Stimulated activated CD4-positive, alpha-beta T cell treated with anti-CD3 and anti-CD28 coated beads, Interleukin-2, amount 100 ng/mL, for 4 hours (primary cell): ENCODE measurements around the gene EPB41L1.

Source experiments
- DNase-seq: peaks from one replicate; pipeline ENCODE4 v3.0.0-alpha.2; 2020; ENCODE audit warnings: low read depth

The EPB41L1 gene

DNA sequence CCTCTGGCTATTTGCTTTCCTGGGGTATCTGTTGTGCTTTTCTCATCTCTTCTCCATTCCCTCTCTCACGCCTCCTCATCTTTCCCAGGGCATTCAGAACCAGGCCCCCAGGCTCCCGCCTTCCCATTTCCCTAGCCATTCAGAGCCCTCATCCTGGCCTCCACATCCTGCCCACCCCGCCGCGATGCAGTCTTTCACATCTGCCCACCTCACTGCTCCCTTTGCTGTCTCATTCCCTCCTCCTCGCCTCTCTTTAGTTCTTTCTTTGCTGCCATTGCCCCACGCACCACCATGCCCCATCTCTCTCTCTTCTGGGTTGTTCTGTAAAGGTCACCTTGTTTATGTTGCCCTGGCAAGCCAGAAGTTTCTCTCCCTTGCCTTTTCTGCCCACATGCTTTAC, 71.1 kb downstream of the EPB41L1 start:
- no peak for DNase-seq

DNA sequence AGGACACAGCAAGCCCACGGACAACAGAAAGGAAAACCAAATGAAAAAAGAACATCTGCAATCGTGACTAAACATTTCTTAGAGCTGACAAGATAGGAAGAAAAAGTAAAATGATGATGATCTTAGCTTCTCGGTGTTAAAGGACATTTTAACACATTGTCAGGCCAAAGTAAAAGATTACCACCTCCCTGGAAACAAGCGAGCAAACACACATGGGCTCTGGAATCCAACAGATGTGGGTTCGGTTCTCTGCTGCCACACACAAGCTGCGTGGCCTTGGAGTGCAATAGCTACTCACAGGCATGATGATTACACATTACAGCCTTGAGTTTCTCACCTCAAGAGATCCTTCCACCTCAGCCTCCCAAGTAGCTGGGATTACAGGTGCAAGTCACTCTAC, 74.2 kb downstream of the EPB41L1 start:
- no peak for DNase-seq

DNA sequence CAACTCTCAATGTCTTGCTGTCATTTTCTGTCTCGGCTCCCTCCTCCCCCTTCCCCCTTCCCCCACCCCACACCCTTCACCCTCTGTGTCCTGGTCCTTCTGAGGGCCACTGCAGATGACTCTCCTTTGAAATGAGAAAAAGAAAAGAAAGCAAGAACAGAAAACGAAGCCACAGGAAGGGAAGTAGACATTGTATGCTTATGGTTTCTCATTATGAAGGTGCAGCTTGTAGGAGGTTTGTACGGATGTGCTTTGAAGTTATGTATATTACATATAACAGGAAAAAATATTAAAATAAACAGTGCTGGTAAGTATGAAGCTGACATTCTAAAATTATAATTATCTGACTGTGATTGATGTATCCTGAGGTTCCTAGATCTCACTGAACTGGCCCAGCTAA, 75.5 kb downstream of the EPB41L1 start:
- no peak for DNase-seq

DNA sequence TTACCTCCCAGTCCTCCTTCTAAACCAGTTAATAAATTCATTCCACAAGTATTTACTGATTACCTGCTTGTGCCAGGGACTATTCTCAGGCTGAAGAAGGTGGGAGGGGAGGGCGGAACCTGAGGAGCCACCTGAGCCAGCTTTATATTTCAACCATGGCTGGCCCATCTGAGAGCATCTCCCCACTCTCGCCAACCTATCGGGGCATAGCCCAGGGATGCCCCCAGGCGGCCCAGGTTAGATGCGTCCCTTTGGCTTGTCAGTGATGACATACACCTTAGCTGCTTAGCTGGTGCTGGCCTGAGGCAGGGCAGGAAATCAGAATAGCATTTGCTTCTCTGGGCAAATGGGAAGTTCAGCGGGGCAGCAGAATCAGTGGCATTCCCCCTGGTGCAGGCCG, 76.8 kb downstream of the EPB41L1 start:
- DNase-seq, result no peak

DNA sequence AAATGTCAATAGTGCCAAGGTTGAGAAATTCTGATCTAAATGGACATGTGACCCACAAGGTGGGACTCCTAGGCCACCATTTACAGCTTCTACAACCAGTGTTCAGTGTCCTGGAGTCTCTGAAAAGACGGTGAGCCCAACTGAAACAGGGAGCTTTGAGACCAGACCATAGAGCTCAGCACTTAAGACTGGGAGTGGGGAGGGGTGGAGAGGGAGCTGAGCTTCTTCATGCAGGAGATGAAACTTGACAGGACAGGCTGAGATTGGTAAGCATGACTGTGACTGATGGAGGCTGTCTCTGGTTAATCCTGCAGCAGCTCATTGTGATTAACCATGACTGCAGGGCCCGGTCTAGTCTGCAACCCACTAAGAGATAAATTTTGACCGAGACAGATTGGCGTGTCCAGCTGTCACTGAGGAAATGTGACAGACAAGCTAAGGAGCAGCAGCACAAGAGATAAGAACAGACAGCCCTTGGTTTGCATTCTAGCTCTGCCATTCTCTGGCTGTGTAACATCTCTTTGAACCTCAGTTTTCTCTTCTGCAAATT, 80.3 kb downstream of the EPB41L1 start:
- no peak for DNase-seq

DNA sequence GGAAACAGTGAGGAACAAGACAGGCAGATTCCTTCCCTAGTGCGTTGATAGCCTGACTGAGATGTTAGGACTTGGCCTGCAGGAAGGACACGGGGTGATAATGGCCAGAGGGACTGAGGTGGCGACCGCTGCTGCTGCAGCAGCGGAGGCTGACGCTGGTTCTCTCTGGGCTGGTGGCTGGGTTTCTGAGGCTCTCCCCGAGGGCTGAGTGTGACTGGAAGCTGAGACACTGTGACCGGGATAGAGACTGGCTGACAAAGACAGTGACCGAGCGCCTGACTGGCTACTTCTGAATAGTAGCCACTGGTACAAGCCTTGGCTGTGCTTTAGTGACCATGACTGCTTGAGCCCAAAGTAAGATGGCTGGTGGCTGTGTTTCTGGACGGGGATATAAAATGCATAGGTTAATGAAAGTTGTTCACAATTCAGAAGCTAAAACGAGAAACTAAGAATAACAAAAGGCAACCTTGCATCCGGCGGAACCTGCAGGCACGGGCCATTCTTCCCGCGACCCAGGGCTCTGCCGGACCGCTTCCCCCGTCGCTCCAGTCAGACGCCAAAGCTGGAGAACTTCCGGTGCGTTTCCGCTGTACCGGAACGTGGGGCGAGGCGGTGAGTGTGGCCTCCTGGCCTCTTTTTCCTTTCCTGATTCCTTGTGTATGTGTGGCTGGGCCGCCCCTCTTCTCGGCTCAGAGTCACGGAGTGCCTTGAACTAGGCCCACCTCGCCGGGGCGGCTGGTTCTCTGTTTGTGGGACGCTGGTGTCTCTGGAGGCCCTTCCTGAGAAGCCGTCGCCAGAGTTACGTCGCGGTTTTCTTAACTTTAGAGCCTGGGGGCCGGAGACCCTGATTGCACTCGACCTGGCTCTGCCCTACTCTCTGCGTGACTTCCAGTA, 81.6 kb downstream of the EPB41L1 start, which contains the start of gene AAR2:
Gene AAR2, plus strand, starts transcription at position 587 of the 894 bp plus-strand sequence. CDS start 3,391 bp downstream, outside the sequence.
- DNase-seq, result peak; percentile 62

DNA sequence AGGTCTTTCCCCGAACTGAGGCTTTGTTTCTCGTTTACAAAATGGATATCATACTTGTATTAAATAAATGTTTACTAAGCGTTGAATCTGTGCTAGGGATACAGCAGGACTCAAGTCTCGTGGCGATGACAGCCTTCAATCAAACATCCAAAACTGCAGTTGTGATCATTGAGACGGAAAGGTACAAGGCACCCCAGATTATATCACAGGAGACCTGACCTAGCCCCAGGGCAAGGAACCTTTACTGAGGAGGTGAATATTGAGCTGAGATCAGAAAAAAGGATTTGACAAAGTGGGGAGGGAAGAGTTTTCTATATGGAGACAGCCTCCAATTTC, 82.2 kb downstream of the EPB41L1 start:
- DNase-seq, result no peak

DNA sequence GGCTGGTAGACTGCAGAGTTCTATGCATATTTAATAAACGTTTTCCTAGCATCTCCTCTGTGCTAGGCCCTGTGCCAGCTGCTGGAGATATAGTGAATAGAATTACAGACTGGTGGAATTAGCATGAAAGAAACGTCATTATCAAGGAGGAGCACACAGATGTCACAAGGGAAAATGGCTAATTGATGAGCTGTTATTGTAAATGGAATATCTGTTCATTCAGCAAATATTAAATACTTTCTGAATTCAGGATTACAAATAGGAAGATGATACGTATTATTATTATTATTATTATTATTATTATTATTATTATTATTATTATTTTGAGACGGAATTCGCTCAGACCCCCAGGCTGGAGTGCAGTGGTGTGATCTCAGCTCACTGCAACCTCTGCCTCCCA, 82.9 kb downstream of the EPB41L1 start:
- no peak for DNase-seq

DNA sequence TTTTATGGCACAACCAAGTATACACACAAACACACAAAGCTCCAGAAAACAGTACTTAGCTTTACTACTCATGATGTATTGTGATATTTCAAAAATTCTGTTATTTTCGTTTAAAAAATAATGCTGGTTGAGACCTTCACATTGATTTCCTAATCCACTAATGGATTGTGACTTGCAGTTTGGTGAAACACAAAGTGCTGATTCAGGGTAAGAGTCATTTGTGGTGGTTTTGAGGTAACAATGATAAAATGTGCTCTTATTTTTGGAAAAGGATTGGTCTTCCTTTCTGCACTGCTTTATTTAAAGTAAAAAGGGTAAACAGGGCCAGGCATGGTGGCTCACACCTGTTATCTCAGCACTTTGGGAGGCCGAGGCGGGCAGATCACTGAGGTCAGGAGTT, 83.6 kb downstream of the EPB41L1 start:
- DNase-seq, result no peak

DNA sequence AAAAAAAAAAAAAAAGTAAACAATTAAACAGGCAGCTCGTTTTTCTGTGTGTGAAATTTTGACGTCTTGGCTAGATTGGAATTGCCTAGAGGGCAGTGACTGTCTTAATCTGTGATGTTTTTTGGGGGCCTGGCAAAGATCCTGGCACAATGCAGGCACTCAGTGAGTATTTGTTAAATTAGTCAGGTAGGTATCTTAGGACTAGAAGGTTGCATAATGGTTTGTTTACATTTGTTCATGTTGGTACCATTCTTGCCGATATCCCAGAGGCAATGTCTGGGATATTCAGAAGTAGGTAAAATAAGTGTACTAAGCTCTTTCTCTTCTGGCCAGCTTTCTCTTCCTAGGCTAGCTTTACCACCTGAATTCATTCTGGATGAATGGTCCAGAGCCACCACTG, 84.2 kb downstream of the EPB41L1 start:
- DNase-seq, result no peak

DNA sequence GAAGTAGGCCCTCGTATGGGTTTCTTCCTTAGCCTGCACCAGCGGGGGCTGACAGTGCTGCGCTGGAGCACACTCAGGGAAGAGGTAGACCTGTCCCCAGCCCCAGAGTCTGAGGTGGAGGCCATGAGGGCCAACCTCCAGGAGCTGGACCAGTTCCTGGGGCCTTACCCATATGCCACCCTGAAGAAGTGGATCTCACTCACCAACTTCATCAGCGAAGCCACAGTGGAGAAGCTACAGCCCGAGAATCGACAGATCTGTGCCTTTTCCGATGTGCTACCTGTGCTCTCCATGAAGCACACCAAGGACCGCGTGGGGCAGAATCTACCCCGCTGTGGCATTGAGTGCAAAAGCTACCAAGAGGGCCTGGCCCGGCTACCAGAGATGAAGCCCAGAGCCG, 85.5 kb downstream of the EPB41L1 start:
- DNase-seq, result no peak

DNA sequence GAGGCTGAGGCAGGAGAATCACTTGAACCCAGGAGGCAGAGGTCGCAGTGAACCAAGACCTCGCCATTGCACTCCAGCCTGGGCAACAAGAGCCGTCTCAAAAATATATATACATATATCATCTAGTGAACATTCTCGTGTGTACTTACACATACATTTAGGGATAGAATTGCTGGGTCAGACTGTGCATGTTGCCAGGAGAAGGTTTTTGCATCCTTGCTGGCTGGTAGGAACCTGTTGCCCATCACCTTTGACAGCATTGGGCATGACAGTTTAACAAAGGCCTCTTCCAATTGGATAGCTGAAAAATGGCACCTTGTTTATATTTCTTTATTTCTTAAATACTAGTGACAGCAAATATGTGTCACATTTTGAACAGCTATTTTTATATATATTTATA, 87.1 kb downstream of the EPB41L1 start:
- no peak for DNase-seq

DNA sequence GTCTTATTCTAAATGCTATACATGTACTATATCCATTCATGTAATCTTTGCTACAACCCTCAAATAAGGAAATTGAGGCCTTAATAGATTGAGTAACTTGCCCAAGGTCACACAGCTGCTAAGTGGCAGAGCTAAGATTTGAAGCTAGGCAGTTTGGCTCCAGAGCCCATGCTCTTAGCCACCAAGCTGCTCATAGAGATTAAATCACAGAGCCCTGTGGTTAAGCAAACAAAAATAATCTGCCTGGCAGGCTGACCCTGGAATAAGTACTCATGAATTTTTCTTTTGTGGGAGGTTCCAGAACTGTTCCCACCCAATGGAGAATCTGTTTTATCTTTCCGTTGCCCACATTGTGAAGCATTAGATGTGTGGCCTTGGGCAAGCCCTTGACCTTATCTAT, 89.2 kb downstream of the EPB41L1 start:
- DNase-seq, result no peak

DNA sequence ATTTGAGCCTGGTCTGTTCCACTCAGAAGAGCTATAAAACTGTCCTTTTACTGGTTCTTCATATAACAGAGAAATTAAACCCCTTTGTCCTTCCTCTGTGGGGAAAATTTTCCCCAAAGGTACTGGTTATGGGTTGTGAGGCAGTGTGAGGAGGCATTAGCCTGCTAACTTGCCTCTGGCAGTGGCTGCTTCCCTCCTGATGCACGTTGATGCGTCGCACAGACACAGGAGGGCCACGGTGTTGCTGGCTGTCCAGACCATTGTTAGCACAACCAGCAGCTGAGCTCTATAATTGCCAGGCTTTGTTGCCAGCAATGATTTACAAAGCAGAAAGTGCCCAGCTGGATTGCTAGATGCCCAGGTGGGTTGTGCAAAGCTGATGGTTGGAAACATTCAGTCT, 91.9 kb downstream of the EPB41L1 start:
- no peak for DNase-seq

DNA sequence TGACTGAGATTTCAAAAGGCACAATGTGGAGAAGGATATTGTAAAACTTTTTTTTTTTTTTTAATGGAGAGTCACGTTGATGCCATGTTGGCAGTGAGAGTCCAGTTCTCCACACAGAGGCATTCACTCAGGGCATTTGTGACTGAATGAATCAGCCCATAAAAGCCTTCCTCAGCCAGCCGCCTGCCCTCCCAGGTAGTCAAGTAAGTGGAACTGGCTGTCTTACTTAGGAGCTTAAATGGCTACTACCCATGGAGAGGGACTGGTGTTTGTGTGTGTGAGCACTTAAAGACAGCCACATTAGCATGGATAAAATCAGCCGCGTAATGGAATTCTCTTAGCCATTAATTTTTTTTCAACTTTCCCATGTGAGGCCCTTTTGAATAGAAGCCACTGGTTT, 94.3 kb downstream of the EPB41L1 start:
- no peak for DNase-seq

DNA sequence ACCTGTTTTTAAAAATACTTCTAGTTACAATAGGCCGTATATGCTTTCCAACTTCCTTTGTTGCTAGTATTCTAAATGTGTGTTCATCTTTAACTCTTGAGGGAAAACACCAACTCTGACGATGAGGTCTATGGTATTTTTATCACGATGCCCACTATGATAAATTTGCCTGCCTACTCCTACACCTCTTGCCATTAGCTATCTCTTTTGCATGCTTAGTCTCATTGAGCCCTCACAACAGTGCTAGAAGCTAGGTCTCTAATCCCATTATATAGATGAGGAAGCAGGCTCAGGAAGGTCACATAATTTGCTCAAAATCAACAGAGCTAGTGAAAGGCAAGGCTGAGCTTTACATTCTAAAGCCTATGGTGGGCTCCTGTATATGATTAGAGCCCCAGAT, 94.9 kb downstream of the EPB41L1 start:
- DNase-seq, result no peak

DNA sequence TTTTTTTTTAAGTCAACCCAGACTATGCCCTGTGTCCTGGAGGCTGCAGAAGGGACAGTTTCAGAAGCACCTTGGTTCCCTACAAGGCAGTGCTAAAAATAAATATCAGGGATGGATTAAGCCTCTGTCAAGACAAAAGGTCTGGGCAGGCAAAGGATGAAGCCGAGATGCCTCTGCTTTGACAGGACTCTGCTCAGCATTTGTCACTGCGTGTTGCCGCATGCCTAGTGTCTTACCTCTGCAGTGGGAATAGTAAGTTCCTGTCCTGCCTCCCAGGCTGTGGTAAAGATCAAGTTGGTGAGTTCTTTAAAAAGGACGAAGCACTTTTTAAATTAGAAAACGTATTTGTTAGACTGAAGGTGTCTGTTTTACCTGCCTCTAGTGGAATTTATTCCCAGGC, 96.9 kb downstream of the EPB41L1 start:
- DNase-seq, result no peak

DNA sequence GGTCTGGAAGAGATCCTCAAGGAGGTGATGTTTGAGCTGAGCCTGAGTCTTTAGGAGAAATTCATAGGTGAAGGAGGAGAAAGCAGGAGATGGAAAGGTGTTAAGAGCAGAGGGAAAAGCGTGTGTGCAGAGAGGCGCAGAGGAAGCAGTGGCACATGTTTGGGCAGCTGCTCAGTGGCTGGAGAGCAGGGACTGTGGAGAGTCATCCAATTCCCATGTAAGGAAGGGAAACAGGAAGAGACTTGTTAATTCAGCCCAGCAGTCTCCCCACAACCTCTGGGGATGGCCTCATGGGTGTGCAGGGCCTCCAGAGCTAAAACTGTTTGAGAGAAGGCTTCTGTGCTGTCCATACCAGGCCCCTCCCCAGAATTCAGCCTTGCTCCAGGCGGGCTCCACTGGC, 98.0 kb downstream of the EPB41L1 start:
- DNase-seq, result no peak

DNA sequence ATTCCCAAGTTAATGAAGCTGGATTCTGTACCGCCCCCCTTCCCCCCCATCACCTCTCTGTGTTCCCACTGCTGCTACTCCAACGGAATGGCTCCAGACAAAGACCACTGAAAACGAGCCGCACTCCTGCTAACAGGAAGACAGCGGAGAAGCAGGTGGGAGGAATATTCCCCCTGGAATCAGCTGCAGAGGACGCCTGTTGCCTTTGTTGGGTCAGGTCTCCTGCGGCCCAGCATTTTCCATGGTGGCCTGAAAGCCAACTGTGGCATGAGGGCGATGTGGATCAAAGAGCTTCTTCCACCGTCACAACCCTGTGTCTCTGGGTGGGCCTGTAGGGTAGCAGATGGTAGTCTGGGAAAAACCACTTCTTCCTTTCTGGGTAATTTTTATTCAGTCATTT, 98.5 kb downstream of the EPB41L1 start:
- no peak for DNase-seq

DNA sequence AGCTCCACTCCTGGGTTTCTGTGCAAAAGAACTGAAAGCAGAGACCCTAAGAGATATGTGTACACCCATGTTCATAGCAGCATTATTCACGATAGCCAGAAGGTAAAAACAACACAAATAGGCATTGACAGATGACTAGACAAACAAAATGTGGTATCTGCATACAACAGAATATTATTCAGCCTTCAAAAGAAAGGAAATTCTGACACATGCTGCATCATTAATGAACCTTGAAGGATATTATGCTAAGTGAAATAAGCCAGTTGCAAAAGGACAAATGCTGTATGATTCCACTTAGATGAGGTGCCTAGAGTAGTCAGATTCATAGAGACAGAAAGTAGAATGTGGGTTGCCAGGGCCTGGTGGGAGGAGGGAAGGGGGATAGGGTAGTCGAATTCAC, 99.5 kb downstream of the EPB41L1 start:
- no peak for DNase-seq

DNA sequence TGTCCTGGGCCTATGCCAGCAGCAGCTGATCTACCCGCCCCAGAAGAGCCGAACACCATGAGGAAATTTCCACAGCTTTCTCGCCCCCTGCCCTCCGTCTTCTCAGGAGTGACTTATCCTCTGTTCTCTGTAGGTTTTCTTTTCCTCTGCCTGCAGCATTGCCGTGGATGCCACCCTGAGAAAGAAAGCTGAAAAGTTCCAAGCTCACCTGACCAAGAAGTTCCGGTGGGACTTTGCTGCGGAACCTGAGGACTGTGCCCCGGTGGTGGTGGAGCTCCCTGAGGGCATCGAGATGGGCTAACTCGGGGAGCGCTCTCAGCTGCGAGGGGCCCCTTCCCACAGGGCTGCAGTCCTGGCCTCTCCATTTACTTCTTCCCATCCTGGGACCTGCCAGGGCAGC, 100.9 kb downstream of the EPB41L1 start:
- DNase-seq, result no peak

DNA sequence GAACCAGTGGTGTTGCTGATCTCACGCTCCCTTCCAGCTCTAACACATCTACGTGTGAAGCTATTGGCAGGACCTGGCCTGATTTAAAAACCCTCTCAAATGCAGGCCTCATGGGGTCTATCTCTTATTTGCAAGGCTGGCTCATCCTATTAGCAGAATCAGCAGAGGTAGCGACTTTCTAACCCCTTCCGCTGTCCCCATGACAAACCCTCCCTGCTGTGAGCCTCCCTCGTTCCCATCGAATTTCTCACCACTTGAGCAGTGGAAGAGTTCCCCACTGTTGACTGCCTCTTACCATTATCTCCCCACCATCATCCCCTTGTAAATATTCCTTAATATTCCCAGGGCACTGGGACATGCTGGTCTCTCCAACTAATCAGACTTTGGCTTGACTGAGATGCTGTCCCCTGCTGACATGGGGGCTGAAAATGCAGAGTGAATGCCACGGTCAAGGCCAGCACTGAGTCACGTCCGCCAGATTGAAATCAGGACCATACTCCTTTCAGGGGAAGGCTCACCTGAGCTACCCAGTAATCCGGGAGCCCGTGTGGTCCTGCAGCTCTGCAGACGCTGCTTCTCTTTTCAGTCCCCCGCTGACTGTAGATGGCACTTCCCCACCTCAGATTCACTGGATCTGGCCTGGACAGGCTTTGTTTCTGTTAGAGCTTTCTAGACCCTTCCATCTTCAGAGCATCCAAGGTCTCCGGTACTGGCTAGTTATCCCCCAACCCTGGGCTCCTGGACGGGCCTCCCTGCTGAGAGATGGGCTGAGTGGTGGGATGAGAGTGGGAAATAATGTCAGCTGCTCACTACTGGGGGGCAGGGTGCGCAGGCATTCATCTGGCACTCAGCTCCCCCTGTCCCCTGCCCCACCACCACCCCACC, 104.9 kb downstream of the EPB41L1 start:
- DNase-seq, result no peak

DNA sequence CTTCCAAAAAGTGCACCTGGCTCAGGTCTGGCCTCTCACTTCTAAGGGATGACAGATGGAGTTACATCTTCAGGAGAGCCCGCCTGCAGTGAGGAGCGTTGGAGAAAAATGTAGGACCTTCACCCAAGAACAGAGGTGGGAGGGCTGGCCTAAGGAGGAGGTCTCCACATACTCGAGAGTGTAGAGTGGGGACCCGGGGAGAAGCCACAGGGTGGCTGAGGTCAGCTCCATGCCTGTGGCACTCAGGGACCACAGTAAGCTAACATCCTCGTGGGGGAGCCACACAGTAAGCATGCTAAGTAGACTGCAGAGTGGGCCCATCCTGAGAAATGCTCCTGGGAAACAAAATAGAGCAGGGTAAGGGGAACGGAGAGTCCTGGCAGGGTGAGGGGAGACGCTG, 105.8 kb downstream of the EPB41L1 start:
- DNase-seq, result no peak
